Measurements from ENCODE around the gene IL7R. TPM values are rescaled to one million over a fixed set of nuclear protein-coding genes. Genes with fewer than 3 reads are reported as not detected.
"Not testable (repeated sequence)": the region's sequence is repeated elsewhere in the genome, so short reads cannot be mapped to it uniquely, and the experiment has no call there.

Gene IL7R
- total and polyA plus RNA-seq, 2 of the 13 experiments (the other 11 are each of a cell fraction or from before 2014, with no cell fraction given), result not detected

GRCh38 chr5:35855187-35855586, 1.5 kb upstream of the IL7R start:
- DNase-seq (ENCODE audit: low spot score) (no peak), ATAC-seq (no peak), FAIRE-seq (no peak)
- H3K27ac ChIP-seq (ENCODE audit: extremely low read length, insufficient read depth, low read length), result no peak overlapping the region
- ChIA-PET POLR2A (no interaction called here), CTCF (ENCODE audit: low intra/inter-chr PET ratio, low total read pairs) (no interaction called here)
- H3K27me3 ChIP-seq (ENCODE audit: control insufficient read depth in 1 of 2, insufficient read depth in 2 of 2, low read length in 2 of 2), result no peaks in the 10 kb centered on the region
- no peak overlapping the region for H2AFZ ChIP-seq (ENCODE audit: low read length)
- H3K4me3 ChIP-seq (replicated peaks in 1 of 3; ENCODE audit: insufficient read depth in 1 of 3, low read depth in 2 of 3, low read length in 3 of 3), result no peak overlapping the region
- no peaks in the 10 kb centered on the region for H3K9me3 ChIP-seq (ENCODE audit: low read length)
- BruUV-seq (replicated peaks), result no TSS peak
- in situ Hi-C loops (cut with HindIII; ENCODE audit: extremely low pct_ligation_motif_present, low pct_unique_long_range_greater_than_20kb) (no loop called here), intact Hi-C loops (cut with micrococcal nuclease; ENCODE audit: unreplicated experiment) (no loop called here)
- 0% methylated on average over 1 of the region's 1 CpG for WGBS (ENCODE audit: low lambda C conversion rate)
- TF ChIP-seq ATF7 (IDR thresholded peaks at IDR 0.05) (no peak), ATF7 (CRISPR knock-in tag; IDR thresholded peaks at IDR 0.05) (no peak), ZNF761 (CRISPR knock-in tag; conservative IDR thresholded peaks at IDR 0.05) (no peak), TIGD3 (CRISPR knock-in tag; IDR thresholded peaks at IDR 0.05; ENCODE audit: borderline replicate concordance) (no peak), BCLAF1 (IDR thresholded peaks at IDR 0.05) (no peak), LCORL (IDR thresholded peaks at IDR 0.05) (no peak), LCORL (CRISPR knock-in tag; IDR thresholded peaks at IDR 0.05) (no peak), ONECUT2 (CRISPR knock-in tag; IDR thresholded peaks at IDR 0.05) (no peak), HMGXB3 (CRISPR knock-in tag; IDR thresholded peaks at IDR 0.05; ENCODE audit: borderline replicate concordance) (no peak), XRCC5 (optimal IDR thresholded peaks at IDR 0.05; ENCODE audit: low read length) (no peak), IRX3 (CRISPR knock-in tag; IDR thresholded peaks at IDR 0.05; ENCODE audit: borderline replicate concordance, low read depth) (no peak)
- no peak overlapping the region for H3K9ac ChIP-seq (ENCODE audit: insufficient read depth, low read depth, low read length)
- H4K20me1 ChIP-seq (ENCODE audit: insufficient read depth, low read length), result no peaks in the 10 kb centered on the region
- H3K4me1 ChIP-seq (ENCODE audit: insufficient read depth, low read length), result no peaks in the 10 kb centered on the region
- H3K4me2 ChIP-seq (ENCODE audit: low read depth, low read length), result no peak overlapping the region
- no peaks in the 10 kb centered on the region for H3K36me3 ChIP-seq (replicated peaks in 1 of 2; ENCODE audit: control insufficient read depth in 1 of 2, insufficient read depth in 2 of 2, low read length in 2 of 2)
- no peaks in the 10 kb centered on the region for H3K79me2 ChIP-seq (ENCODE audit: insufficient read depth, low read length)

- H3K36me3 ChIP-seq (replicated peaks in 1 of 2; ENCODE audit: control insufficient read depth in 1 of 2, insufficient read depth in 2 of 2, low read length in 2 of 2); intact Hi-C loops (cut with micrococcal nuclease; ENCODE audit: unreplicated experiment); H4K20me1 ChIP-seq (ENCODE audit: insufficient read depth, low read length); DNase-seq (ENCODE audit: low spot score); H3K9me3 ChIP-seq (ENCODE audit: low read length); POLR2A ChIA-PET; H3K4me1 ChIP-seq (ENCODE audit: insufficient read depth, low read length); CTCF ChIA-PET (ENCODE audit: low intra/inter-chr PET ratio, low total read pairs); H3K27me3 ChIP-seq (ENCODE audit: control insufficient read depth in 1 of 2, insufficient read depth in 2 of 2, low read length in 2 of 2); H3K9ac ChIP-seq (ENCODE audit: insufficient read depth, low read depth, low read length); H3K4me2 ChIP-seq (ENCODE audit: low read depth, low read length); H3K79me2 ChIP-seq (ENCODE audit: insufficient read depth, low read length); BruUV-seq (replicated peaks); in situ Hi-C loops (cut with HindIII; ENCODE audit: extremely low pct_ligation_motif_present, low pct_unique_long_range_greater_than_20kb); H3K4me3 ChIP-seq (replicated peaks in 1 of 3; ENCODE audit: insufficient read depth in 1 of 3, low read depth in 2 of 3, low read length in 3 of 3); ATAC-seq; H2AFZ ChIP-seq (ENCODE audit: low read length); H3K27ac ChIP-seq (ENCODE audit: extremely low read length, insufficient read depth, low read length); FAIRE-seq: not testable (repeated sequence)
- 33% methylated on average over 5 of the region's 5 CpGs for WGBS (ENCODE audit: low lambda C conversion rate)
Observed at GRCh38 chr5:35856186-35856764, 416 bp upstream of the IL7R start.

Data from HepG2 (cell line).